CD14-positive monocyte (primary cell): ENCODE measurements around the gene SLCO3A1. TPM values are rescaled to one million over a fixed set of nuclear protein-coding genes. Genes with fewer than 3 reads are reported as not detected.

Source experiments
- DNase-seq, 3 donors: peaks; one replicate each; pipeline ENCODE4 v3.0.0-alpha.2; 2011 to 2022
- H2AFZ ChIP-seq: 2 replicates; pipeline ENCODE4 v1.6.0; 2012; ENCODE audit warnings: mild to moderate bottlenecking, low read depth, low read length, inconsistent platforms; ENCODE audit not compliant: insufficient read depth, poor library complexity, severe bottlenecking
- H3K27ac ChIP-seq, 2 donors: 1 replicate in 1 of 2; 2 replicates in 1 of 2; pipeline ENCODE4 v1.5.1; 2012 to 2013; ENCODE audit warnings: low read length in 2 of 2, control low read depth in 1 of 2, inconsistent platforms in 1 of 2, low read depth in 1 of 2, mild to moderate bottlenecking in 1 of 2
- H3K27me3 ChIP-seq, 2 donors: one replicate each; pipeline versions ENCODE4 v1.6.0 to v1.6.1; 2011 to 2013; ENCODE audit warnings: low read length in 2 of 2; ENCODE audit not compliant: control insufficient read depth in 2 of 2, insufficient read depth in 2 of 2
- H3K36me3 ChIP-seq, 2 donors: replicated peaks in 1 of 2; 1 replicate in 1 of 2; 2 replicates in 1 of 2; pipeline versions ENCODE4 v1.5.1 to v1.6.1; 2012 to 2013; ENCODE audit warnings: low read length in 2 of 2, control low read depth in 1 of 2, inconsistent platforms in 1 of 2, mild to moderate bottlenecking in 1 of 2; ENCODE audit not compliant: insufficient read depth in 2 of 2, control insufficient read depth in 1 of 2
- H3K4me1 ChIP-seq, 2 donors: 1 replicate in 1 of 2; 2 replicates in 1 of 2; pipeline versions ENCODE4 v1.5.1 to v1.6.1; 2012 to 2013; ENCODE audit warnings: low read length in 2 of 2, control low read depth in 1 of 2, inconsistent platforms in 1 of 2, mild to moderate bottlenecking in 1 of 2, moderate library complexity in 1 of 2; ENCODE audit not compliant: insufficient read depth in 2 of 2, control insufficient read depth in 1 of 2
- H3K4me2 ChIP-seq: replicated peaks from 2 replicates; pipeline ENCODE3; 2012; ENCODE audit warnings: low read length, moderate library complexity, mild to moderate bottlenecking; ENCODE audit not compliant: poor library complexity, severe bottlenecking; ENCODE audit errors: extremely low read depth
- H3K4me3 ChIP-seq, 3 experiments: fragments of 200-600 bp in 1 of 3; sonication (generic) in 1 of 3; replicated peaks in 1 of 3; 1 replicate in 2 of 3; 2 replicates in 1 of 3; pipeline ENCODE4 v1.5.1; 2011 to 2013; ENCODE audit warnings: low read length in 3 of 3, mild to moderate bottlenecking in 3 of 3, control low read depth in 2 of 3, low read depth in 2 of 3, inconsistent platforms in 1 of 3, moderate library complexity in 1 of 3
- H3K79me2 ChIP-seq: 2 replicates; pipeline ENCODE4 v1.6.0; 2012; ENCODE audit warnings: mild to moderate bottlenecking, control low read depth, inconsistent platforms, low read length, moderate library complexity; ENCODE audit not compliant: insufficient read depth
- H3K9ac ChIP-seq: 2 replicates; pipeline ENCODE4 v1.6.0; 2017; ENCODE audit warnings: low read length, mild to moderate bottlenecking; ENCODE audit not compliant: insufficient read depth, poor library complexity, severe bottlenecking
- H3K9me3 ChIP-seq, 2 donors: replicated peaks in 1 of 2; 1 replicate in 1 of 2; 2 replicates in 1 of 2; pipeline versions ENCODE4 v1.5.1 to v1.6.1; 2012 to 2013; ENCODE audit warnings: low read length in 2 of 2, control low read depth in 1 of 2; ENCODE audit not compliant: control insufficient read depth in 1 of 2, insufficient read depth in 1 of 2
- H4K20me1 ChIP-seq: 2 replicates; pipeline ENCODE4 v1.6.0; 2012; ENCODE audit warnings: mild to moderate bottlenecking, low read length, control low read depth, moderate library complexity; ENCODE audit not compliant: insufficient read depth
- H3K27ac Mint-ChIP-seq, 7 donors: one replicate each; pipeline ENCODE4 v1.8.0; 2020; ENCODE audit warnings: mild to moderate bottlenecking in 7 of 7, mixed read lengths in 7 of 7, moderate library complexity in 6 of 7, inconsistent platforms in 2 of 7
- H3K27me3 Mint-ChIP-seq, 3 donors: one replicate each; pipeline ENCODE4 v1.8.0; 2021 to 2022; ENCODE audit warnings: low read depth in 3 of 3, mild to moderate bottlenecking in 3 of 3, mixed read lengths in 3 of 3, moderate library complexity in 3 of 3, inconsistent platforms in 1 of 3
- H3K36me3 Mint-ChIP-seq, 2 donors: one replicate each; pipeline ENCODE4 v1.8.0; 2020; ENCODE audit warnings: mixed read lengths in 2 of 2, inconsistent platforms in 1 of 2, mild to moderate bottlenecking in 1 of 2
- H3K4me1 Mint-ChIP-seq: one replicate; pipeline ENCODE4 v1.8.0; 2020; ENCODE audit warnings: mild to moderate bottlenecking, mixed read lengths
- H3K4me3 Mint-ChIP-seq, 2 donors: one replicate each; pipeline ENCODE4 v1.8.0; 2020; ENCODE audit warnings: mild to moderate bottlenecking in 2 of 2, mixed read lengths in 2 of 2, moderate library complexity in 1 of 2
- H3K9me3 Mint-ChIP-seq, 7 donors: one replicate each; pipeline ENCODE4 v1.8.0; 2020 to 2022; ENCODE audit warnings: mixed read lengths in 7 of 7, mild to moderate bottlenecking in 6 of 7, moderate library complexity in 6 of 7, inconsistent platforms in 2 of 7
- WGBS: methylation state at CpG from one replicate; pipeline ENCODE4 v1.1.5; 2013; ENCODE audit warnings: missing lambda C conversion rate; ENCODE audit not compliant: insufficient coverage; 5-methylcytosine and 5-hydroxymethylcytosine counted together
- intact Hi-C, 2 donors: fragments of 100-400 bp; cut with micrococcal nuclease; formaldehyde crosslinking; loops; one replicate each; pipeline versions ENCODE4 v1.15.0 to v1.15.1; 2023
- polyA plus RNA-seq, 3 donors: library from polyadenylated mRNA; depleted of rRNA in 1 of 3; unstranded in 2 of 3; stranded (reverse) in 1 of 3; fragments of 300-500 nt in 2 of 3; fragments of >200 nt in 1 of 3; fragmentation: Illumina TruSeq in 2 of 3; gene quantifications; 1 replicate in 2 of 3; 2 replicates in 1 of 3; pipeline ENCODE4 v1.2.3, GENCODE V29; 2012 to 2021
- TF ChIP-seq, protein P1 (sequence below): fragments of 200-600 bp; IDR thresholded peaks from one replicate; pipeline ENCODE4 v1.8.0; 2022; ENCODE audit warnings: antibody characterized with exemption, mild to moderate bottlenecking

Gene SLCO3A1
- polyA plus RNA-seq, 3 donors, result 53.7 to 76.2 (median 62.8) TPM

GRCh38 chr15:92001307-92001706 lies 147.8 kb downstream of the SLCO3A1 start:
- Histone ChIP-seq H3K36me3 (no peaks in the 10 kb centered on the region), H3K4me1 (no peaks in the 10 kb centered on the region), H3K4me3 (no peak overlapping the region), H3K9ac (no peak overlapping the region), H4K20me1 (peaks cover 100% of the 10 kb centered on the region), H3K9me3 (no peaks in the 10 kb centered on the region), H3K4me2 (no peak overlapping the region), H3K79me2 (peaks cover 70% of the 10 kb centered on the region), H3K27me3 (no peaks in the 10 kb centered on the region), H2AFZ (no peak overlapping the region), H3K27ac (no peak overlapping the region)
- Mint-ChIP-seq H3K27me3 (no peaks in the 10 kb centered on the region), H3K4me3 (no peak overlapping the region), H3K36me3 (peaks cover 2 to 5% of the 10 kb centered on the region in 2 donors), H3K9me3 (no peaks in the 10 kb centered on the region), H3K27ac (peak overlapping the region in 1 of 7 donors; percentile 69), H3K4me1 (peaks cover 2% of the 10 kb centered on the region)
- TF ChIP-seq, protein P1, sequence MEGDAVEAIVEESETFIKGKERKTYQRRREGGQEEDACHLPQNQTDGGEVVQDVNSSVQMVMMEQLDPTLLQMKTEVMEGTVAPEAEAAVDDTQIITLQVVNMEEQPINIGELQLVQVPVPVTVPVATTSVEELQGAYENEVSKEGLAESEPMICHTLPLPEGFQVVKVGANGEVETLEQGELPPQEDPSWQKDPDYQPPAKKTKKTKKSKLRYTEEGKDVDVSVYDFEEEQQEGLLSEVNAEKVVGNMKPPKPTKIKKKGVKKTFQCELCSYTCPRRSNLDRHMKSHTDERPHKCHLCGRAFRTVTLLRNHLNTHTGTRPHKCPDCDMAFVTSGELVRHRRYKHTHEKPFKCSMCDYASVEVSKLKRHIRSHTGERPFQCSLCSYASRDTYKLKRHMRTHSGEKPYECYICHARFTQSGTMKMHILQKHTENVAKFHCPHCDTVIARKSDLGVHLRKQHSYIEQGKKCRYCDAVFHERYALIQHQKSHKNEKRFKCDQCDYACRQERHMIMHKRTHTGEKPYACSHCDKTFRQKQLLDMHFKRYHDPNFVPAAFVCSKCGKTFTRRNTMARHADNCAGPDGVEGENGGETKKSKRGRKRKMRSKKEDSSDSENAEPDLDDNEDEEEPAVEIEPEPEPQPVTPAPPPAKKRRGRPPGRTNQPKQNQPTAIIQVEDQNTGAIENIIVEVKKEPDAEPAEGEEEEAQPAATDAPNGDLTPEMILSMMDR, result no peak
- intact Hi-C loops, result no loop called here
- WGBS, result no CpG with 5 or more reads among the region's 1 CpG
- no peak for DNase-seq

DNA sequence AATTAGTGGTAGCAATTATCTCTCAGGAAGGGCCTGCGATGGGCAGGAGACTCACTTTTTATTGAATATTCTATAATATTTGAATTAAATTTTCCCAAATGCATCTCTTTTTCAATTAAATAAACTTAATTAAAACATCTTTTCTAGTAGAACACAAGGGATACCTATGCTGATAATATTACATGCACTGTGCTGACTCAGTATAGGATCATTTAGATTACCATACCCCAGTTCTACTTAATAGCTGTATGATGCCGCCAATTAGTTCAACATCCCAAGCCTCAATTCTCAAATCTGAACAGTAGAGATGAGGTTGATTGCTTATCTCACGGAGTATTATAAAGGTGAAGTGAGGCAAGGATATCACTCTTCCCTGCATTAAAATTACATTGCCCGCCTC lies 149.2 kb downstream of the SLCO3A1 start:
- Mint-ChIP-seq H3K27me3 (no peaks in the 10 kb centered on the region), H3K9me3 (no peaks in the 10 kb centered on the region), H3K4me3 (no peak overlapping the region), H3K4me1 (peaks cover 7% of the 10 kb centered on the region), H3K36me3 (peaks cover 2 to 5% of the 10 kb centered on the region in 2 donors), H3K27ac (no peak overlapping the region)
- whole genome bisulfite sequencing, result no CpG with 5 or more reads among the region's 4 CpGs
- DNase-seq, result no peak
- Histone ChIP-seq H3K27me3 (no peaks in the 10 kb centered on the region), H4K20me1 (peaks cover 100% of the 10 kb centered on the region), H3K27ac (no peak overlapping the region), H3K4me3 (no peak overlapping the region), H3K36me3 (no peaks in the 10 kb centered on the region), H3K9ac (no peak overlapping the region), H3K79me2 (peaks cover 83% of the 10 kb centered on the region), H3K4me1 (no peaks in the 10 kb centered on the region), H3K4me2 (no peak overlapping the region), H3K9me3 (no peaks in the 10 kb centered on the region), H2AFZ (no peak overlapping the region)
- TF ChIP-seq, protein P1, result no peak
- intact Hi-C loops, result no loop called here
